Right ventricle myocardium inferior (tissue), 1 donor: ENCODE measurements around the gene WDTC1. TPM values are rescaled to one million over a fixed set of nuclear protein-coding genes. Genes with fewer than 3 reads are reported as not detected.
"Not testable (repeated sequence)": the region's sequence is repeated elsewhere in the genome, so short reads cannot be mapped to it uniquely, and the experiment has no call there.

Experiments
- ATAC-seq: fragments of 200-7000 bp; cut with Tn5 transposase; one replicate; pipeline ENCODE4 v1.9.1; 2020; ENCODE audit warnings: mild to moderate bottlenecking, moderate library complexity
- DNase-seq: peaks from one replicate; pipeline ENCODE4 v3.0.0; 2021; ENCODE audit errors: missing footprints
- intact Hi-C: fragments of 100-400 bp; cut with DNase I; formaldehyde crosslinking; loops from one replicate; pipeline ENCODE4 v1.11.0; 2022
- total RNA-seq: library from RNA; stranded (reverse); fragmentation: NEBNext Ultra II Directional; extraction: Animal tissue kit (Norgen Biotek cat#: 25700); gene quantifications from one replicate; pipeline ENCODE4 v1.2.1, GENCODE V29; 2021
- donor health status: DM: no; HTN: yes; CAD: no; lungs with severe emphysema.

WDTC1 gene
- total RNA-seq, 1 donor from 2014 or later: 64.2 TPM

DNA sequence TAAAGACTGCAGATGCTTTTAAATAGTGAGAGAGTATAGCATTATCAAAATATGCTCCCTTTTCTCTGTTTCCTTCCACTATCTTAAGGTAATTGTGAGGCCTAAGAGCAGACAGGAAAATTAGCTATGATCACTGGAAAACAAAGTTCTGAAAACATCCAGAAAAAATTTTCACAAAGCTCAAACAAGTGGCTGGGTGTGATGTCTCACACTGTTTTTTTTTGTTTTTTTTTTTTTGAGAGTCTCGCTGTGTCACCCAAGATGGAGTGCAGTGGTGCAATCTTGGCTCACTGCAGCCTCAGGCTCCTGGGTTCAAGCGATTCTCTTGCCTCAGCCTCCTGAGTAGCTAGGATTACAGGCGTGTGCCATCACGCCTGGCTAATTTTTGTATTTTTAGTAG is 7.2 kb downstream of the WDTC1 start:
- intact Hi-C loops: no loop called here
- ATAC-seq: no peak
- DNase-seq: no peak

DNA sequence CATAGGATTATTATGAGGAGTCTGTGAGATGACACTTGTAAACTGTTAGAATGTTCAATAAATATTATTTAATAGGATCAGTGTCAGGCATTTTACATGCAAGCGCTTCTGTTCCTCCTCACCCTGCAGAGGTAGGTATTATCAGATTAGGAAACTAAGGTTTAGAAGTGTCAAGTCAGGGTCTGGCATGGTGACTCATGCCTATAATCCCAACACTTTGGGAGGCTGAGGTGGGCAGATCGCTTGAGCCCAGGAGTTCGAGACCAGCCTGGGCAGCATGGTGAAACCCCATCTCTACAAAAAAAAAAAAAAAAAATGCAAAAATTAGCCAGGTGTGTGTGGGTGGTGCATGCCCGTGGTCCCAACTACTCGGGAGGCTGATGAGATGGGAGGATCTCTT is 9.2 kb downstream of the WDTC1 start:
- DNase-seq, intact Hi-C loops, ATAC-seq: not testable (repeated sequence)

DNA sequence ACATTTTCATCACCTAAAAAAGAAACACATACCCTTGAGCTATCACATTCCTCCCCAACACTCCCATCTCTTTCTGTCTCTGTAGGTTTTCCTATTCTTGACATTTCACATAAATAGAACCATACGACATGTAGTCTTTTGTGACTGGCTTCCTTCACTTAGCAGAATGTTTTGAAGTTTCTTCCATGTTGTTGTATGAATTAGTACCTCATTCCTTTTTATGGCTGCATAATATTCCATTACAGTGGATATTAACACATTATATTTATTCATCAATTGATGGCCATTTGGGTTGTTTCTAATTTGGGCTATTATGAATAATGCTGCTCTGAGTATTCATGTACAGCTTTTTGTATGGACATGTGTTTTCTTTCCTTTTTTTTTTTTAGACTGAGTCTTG is 11.8 kb downstream of the WDTC1 start:
- ATAC-seq: no peak
- intact Hi-C loops: no loop called here
- no peak for DNase-seq

DNA sequence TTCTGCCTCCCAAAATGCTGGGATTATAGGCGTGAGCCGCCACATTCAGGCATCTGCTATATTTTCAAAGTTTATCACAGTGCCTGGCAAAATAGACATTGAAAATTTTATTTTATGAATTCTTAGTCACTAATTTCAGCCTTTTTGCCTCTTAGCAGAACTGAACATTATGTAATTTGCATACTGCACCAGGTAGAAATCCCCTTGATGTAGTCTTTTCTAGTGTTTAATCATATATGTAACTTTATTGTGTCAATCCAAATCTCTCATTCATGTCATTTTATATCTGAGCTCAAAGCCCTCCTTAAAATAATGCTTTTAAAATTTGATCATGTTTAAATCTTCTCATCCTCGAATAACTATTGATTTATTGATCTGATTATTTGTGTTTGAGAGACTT is 19.2 kb downstream of the WDTC1 start:
- intact Hi-C loops: no loop called here
- no peak for DNase-seq
- no peak for ATAC-seq

DNA sequence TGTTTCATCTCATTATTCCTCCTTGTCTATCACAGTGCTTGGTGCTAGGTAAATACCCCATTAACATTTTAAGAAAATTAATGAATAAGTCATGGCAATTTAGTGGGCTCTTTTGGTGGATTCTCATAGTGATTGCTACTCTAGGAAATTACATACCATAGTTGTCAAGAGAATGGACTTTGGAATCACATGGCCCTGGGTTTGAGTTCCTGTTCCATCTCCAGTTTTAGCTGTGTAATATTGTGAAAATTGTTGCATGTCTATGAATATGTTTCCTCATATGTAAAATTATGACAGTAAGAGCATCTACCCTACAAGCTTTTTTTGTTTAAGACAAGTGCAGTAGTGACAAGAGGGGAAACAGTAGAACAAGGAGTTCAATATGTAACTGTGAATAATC is 20.7 kb downstream of the WDTC1 start:
- ATAC-seq (no peak), DNase-seq (no peak)
- intact Hi-C loops: no loop called here

DNA sequence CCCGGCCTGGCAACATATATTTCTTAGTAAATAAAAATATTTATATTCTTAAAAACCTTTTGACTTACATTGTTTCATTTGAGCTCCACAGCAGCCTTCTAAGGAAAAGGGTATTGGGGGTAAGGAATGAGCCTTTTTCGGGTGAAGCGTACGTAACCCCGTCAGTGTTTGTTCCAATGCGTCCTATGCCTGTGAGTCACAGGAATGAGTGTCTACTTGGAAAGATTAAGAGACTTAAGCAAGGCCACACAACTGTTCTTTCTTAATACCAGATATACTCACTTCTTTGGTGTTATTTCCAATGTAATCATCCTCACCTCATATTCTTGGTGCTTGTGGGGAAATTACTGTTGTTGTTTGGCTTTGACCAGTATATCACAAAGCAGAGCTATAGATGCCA is 22.7 kb downstream of the WDTC1 start:
- DNase-seq (no peak), ATAC-seq (no peak)
- intact Hi-C loops: no loop called here

DNA sequence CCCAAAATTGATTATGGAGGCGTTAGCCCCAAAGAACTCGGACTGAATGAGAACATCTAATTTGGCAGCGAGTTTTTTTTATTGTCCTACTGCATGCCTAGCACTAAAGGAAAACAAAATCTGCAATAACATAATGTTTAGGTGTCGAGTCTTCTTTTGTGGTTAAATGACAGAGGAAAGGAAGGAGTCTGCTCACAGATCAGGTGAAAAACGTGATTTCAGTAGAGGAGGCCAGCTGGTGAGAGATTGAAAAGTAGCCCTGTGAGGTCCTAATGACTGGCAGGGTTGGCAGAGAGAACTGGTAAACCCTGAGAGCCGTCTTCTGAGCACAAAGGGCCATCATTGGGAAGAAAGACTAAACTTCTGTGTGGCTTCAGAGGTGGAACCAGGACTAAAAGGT is 24.2 kb downstream of the WDTC1 start:
- no peak for DNase-seq
- intact Hi-C loops: no loop called here
- no peak for ATAC-seq

DNA sequence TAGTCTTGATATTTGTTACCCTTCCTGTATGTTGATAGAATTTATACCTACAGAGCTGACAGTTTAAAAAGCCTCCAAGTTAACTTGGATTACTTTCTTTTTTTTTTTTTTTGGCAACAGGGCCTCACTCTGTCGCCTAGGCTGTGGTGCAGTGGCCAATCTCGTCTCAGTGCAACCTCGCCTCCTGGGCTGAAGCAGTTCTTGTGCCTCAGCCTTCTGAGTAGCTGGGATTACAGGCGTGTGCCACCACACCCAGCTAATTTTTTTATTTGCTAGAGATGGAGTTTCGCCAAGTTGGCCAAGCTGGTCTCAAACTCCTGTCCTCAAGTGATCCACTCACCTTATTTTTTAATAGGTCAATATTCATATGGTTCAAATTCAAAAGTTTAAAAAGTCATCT is 32.7 kb downstream of the WDTC1 start:
- intact Hi-C loops: no loop called here
- DNase-seq (no peak), ATAC-seq (no peak)

DNA sequence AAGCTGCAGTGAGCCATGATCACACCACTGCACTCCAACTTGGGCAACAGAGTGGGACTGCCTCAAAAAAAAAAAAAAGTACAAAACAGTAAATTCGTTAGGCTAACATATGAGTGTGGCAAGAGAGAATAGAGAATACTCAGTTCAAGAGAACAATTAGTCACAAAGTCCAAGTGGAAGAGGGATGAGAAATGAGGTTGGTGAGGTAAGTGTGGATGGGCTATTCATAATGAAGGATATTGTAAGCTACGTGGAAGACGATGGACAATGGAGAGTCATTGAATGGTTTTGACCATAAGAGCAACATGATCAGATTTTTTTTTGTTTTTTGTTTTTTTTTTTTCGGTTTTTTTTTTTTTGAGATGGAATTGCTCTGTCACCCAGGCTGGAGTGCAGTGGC is 34.8 kb downstream of the WDTC1 start:
- intact Hi-C loops: no loop called here
- DNase-seq (no peak), ATAC-seq (no peak)

DNA sequence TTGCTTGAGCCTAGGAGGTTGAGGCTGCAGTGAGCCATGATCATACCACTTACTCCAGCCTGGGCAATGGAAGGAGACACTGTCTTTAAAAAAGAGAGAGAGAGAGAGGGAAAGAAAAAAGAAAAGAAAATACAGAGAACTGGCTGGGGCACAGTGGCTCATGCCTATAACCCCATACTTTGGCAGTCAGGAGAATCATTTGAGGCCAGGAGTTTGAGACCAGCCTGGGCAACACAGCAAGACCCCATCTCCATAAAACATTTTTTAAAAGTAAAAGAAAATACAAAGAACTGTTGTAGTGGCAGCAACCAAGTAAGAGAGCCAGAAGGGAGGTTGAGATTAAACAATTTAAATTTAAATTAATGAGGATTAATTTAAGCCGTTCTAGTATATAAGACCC is 39.8 kb downstream of the WDTC1 start:
- no peak for ATAC-seq
- intact Hi-C loops: no loop called here
- DNase-seq: no peak

DNA sequence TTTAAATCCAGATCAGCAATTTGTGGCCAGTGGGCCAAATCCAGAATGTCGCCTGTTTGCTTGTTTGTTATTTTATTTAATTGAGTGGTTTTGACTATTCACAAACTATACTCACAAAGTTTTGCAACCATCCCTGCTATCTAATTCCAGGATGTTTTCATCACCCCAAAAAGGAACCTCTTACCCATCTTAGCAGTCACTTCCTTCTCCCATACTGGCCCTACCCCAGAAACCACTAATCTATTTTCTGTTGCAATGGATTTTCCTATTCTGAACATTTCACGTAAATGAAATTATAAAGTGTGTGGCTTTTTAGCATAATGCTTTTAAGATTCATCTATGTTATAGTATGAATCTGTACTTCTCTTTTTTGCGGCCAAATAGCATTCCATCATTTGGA is 41.3 kb downstream of the WDTC1 start:
- ATAC-seq (no peak), DNase-seq (no peak)
- intact Hi-C loops: no loop called here

DNA sequence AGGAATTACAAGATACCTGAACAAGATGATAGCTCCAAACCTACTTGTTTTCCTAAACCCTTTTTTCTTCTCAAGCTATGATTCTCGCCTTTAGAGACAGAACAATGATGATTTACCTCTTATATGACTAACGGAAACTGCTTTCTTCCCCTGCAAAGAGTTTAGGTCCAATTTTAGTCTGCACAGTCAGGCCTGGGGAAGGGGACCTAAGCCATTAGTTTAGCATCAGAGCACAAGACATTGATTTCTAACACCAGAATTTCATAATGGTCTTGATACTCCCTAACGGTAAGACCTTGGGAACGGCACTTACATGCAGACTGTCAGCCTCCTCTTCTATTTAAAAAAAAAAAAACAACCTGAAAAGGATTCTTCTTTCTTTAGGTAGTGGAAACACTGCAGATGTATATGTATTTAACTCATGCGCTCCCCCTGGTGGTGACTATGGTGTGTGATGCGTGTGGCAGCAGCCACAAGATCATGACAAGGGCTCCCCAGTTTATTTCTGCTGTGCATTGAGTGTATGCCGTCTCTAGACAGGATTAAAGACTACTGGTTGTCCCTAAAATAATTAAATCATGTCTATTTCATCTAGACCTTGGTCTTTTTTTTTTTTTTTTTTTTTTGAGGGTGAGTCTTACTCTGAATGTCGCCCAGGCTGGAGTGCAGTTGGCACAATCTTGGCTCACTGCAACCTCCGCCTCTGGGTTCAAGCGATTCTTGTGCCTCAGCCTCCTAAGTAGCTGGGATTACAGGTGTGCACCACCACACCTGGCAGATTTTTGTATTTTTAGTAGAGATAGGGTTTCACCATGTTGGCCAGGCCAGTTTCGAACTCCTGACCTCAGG is 50.2 kb downstream of the WDTC1 start:
- ATAC-seq (peak; percentile 71), DNase-seq (peak; percentile 88)
- intact Hi-C loops: loop anchor here (1.0 to 5.0 kb wide), 3 partner anchors 87 to 242 kb away; no protein-coding TSS in a partner anchor

DNA sequence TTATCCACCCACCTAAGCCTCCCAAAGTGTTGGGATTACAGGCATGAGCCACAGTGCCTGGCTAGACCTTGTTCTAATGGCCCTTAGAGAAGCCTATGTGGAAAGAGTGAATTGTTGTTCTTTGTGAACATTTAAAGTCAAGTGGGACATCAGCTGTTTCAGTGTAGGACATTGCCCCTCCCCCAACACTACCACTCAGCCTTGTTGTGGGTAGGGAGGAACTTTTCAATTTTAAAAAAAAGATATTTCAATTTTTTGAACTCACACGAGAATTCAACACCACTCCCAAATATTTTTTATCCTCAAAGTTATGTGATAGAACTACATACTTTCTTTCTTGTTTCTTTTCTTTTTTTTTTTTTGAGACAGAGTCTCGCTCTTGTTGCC is 50.8 kb downstream of the WDTC1 start:
- DNase-seq: no peak
- intact Hi-C loops: no loop called here
- ATAC-seq: no peak

DNA sequence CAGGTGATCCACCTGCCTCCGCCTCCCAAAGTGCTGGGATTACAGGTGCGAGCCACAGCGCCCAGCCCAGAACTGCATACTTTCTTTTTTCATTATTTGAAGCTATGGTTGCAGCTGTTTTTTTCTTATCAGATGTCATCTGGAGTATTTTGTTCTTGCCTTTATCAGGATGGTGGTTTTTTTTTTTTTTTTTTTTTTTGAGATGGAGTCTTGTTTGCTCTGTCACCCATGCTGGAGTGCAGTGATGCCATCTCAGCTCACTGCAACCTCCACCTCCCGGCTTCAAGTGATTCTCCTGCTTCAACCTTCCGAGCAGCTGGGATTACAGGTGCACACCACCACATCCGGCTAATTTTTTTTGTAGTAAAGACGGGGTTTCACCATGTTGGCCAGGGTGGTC is 51.4 kb downstream of the WDTC1 start:
- DNase-seq, intact Hi-C loops, ATAC-seq: not testable (repeated sequence)

DNA sequence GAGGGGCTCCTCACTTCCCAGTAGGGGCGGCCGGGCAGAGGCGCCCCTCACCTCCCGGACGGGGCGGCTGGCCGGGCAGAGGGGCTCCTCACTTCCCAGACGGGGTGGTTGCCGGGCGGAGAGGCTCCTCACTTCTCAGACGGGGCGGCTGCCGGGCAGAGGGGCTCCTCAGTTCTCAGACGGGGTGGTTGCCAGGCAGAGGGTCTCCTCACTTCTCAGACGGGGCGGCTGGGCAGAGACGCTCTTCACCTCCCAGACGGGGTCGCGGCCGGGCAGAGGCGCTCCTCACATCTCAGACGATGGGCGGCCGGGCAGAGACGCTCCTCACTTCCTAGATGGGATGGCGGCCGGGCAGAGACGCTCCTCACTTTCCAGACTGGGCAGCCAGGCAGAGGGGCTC is 54.7 kb downstream of the WDTC1 start:
- ATAC-seq, DNase-seq, intact Hi-C loops: not testable (repeated sequence)

DNA sequence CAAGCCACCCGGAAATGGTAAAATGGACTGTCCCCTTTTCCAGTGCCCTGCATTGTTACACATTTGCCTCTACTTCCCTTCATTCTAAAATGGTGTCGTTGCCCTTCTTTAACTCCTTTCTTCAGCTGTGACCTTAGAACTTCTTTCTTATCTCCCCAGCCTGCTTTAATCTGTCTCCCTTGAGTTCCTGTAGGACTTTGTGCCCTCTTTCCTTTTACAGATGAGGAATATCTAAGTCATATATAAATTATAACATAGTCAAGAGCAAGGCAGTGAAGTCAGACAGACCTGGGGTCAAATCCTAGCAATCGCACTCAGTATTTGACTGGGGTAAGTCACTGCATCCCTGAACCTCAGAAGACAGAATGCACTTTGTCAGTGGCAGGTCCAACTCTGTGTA is 56.1 kb downstream of the WDTC1 start:
- intact Hi-C loops: no loop called here
- ATAC-seq: no peak
- DNase-seq: no peak

DNA sequence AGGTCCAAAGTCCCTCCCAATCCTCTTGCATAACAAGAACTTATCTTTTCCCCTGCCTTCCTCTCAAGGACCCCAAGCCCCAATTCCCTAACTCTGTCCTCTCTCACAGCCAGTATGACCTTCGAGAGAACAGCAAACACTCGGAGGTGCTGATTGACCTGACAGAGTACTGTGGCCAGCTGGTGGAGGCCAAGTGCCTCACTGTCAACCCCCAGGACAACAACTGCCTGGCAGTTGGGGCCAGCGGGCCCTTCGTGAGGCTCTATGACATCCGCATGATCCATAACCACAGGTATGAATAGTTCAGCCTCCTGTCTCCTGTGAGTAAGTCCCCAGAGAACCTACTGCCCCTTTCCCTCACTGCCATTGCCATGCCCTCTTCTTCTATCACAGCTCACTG is 57.7 kb downstream of the WDTC1 start:
- intact Hi-C loops: no loop called here

DNA sequence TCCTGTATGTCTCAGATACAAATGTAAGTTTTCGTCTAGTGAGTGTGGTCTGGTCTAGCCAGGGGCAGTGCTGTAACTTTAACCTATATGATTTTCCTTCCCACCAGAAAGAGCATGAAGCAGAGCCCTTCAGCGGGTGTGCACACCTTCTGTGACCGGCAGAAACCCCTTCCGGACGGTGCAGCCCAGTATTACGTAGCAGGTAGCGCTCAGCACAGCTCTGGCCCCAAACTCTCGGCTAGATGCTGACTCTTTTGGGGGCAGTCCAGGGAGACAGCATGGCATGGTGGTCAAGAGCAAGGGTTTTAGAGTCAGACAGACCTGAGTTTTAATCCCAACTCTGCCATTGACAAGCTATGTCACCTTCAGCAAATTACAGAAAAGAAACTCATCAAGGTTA is 59.5 kb downstream of the WDTC1 start:
- intact Hi-C loops: no loop called here
- DNase-seq (no peak), ATAC-seq (no peak)

More for the DNA sequence above, 57.7 kb downstream of the WDTC1 start:
- DNase-seq (no peak), ATAC-seq (peak; percentile 62)

DNA sequence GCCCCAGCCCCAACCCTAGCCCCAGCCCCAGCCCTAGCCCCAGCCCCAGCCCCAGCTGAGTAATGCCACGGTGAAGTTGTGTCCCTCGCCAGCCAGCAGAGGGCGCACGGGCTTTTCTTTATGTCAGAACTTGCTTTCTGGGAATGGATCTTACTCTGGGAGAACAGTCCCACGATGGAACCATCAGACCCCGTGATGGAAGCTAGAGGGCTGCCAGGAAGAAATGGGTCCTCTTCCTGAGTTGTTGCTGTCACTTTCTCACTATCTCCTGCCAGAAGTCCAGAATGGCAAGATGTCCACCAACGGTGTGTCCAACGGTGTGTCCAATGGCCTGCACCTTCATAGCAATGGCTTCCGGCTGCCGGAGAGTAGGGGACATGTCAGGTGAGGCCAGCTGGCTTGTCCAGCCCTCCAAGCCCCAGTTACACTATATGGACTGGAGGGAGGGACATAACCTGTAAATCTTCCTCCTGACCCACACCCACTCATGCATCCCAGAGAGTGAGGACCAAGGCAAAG is 62.4 kb downstream of the WDTC1 start:
- ATAC-seq (no peak), DNase-seq (peak; percentile 89)
- intact Hi-C loops: no loop called here

DNA sequence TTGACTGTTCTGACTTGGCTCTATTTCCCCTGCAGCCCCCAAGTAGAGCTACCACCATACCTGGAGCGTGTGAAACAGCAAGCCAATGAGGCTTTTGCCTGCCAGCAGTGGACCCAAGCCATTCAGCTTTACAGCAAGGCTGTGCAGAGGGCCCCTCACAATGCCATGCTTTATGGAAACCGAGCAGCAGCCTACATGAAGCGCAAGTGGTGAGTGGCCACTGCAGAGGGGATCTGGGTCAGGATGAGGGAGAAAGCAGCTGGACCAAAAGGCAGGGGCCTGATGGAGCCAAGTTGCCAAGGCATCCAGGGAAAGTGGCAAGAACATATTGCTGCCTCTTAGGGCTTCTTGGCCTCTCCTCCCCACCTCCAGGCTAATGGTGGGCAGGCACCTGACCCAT is 63.5 kb downstream of the WDTC1 start:
- intact Hi-C loops: no loop called here
- DNase-seq (no peak), ATAC-seq (no peak)
